HG03175 (cell line): ENCODE results near the gene NGEF.

ENCODE experiments used
- ATAC-seq: cut with Tn5 transposase; IDR thresholded peaks from one replicate; pipeline ENCODE4 v1.9.1; 2021; ENCODE audit warnings: mild to moderate bottlenecking, moderate library complexity; ENCODE audit not compliant: unreplicated experiment

The NGEF gene

GRCh38 chr2:232875256-232876121, 137.6 kb downstream of the NGEF start:
- ATAC-seq: no peak

- no peak for ATAC-seq
These were observed 138.3 kb downstream of the NGEF start for GRCh38 chr2:232874677-232875223.

- no peak for ATAC-seq
These were observed 139.0 kb downstream of the NGEF start for GRCh38 chr2:232873909-232874641.

GRCh38 chr2:232873292-232873908, 139.7 kb downstream of the NGEF start:
- ATAC-seq: no peak

GRCh38 chr2:232872826-232873225, 140.2 kb downstream of the NGEF start:
- ATAC-seq: no peak

- ATAC-seq: no peak
These were observed 141.0 kb downstream of the NGEF start for GRCh38 chr2:232871835-232872736.

GRCh38 chr2:232871418-232871834, 141.6 kb downstream of the NGEF start:
- no peak for ATAC-seq

- ATAC-seq: no peak
These were observed 142.2 kb downstream of the NGEF start for GRCh38 chr2:232870766-232871371.

- ATAC-seq: no peak
These were observed 142.9 kb downstream of the NGEF start, which contains the start of gene SNORC for GRCh38 chr2:232870018-232870765. TSS of gene SNORC (plus strand) at chr2:232870264. CDS start at chr2:232870342, 78 bp downstream.

GRCh38 chr2:232869138-232870017, 143.7 kb downstream of the NGEF start:
- no peak for ATAC-seq

- ATAC-seq: no peak
These were observed 147.0 kb downstream of the NGEF start for GRCh38 chr2:232866104-232866503.

GRCh38 chr2:232865165-232865564, 147.9 kb downstream of the NGEF start:
- ATAC-seq: no peak

- ATAC-seq: no peak
These were observed 149.1 kb downstream of the NGEF start for GRCh38 chr2:232863996-232864395.

- ATAC-seq: no peak
These were observed 151.7 kb downstream of the NGEF start for GRCh38 chr2:232861353-232861752.

- no peak for ATAC-seq
These were observed 152.3 kb downstream of the NGEF start for GRCh38 chr2:232860593-232861241.

- no peak for ATAC-seq
These were observed 153.6 kb downstream of the NGEF start for GRCh38 chr2:232859385-232859916.

- no peak for ATAC-seq
These were observed 155.9 kb downstream of the NGEF start for GRCh38 chr2:232857158-232857563.
